ENCODE measurements around the gene DRAP1.

GRCh38 chr11:65883058-65883761 lies 36.0 kb upstream of the DRAP1 start:
- no peak for TF ChIP-seq EZH2 (IDR thresholded peaks at IDR 0.05; ENCODE audit: insufficient read depth, poor library complexity, severe bottlenecking)
- no peak for TF ChIP-seq EZH2phosphoT487 (IDR thresholded peaks at IDR 0.05; ENCODE audit: insufficient read depth, low read depth)
